Kidney epithelial cell (primary cell): Measurements from ENCODE around the gene CLSTN2. TPM values are rescaled to one million over a fixed set of nuclear protein-coding genes. Genes with fewer than 3 reads are reported as not detected.

Experiments
- DNase-seq: peaks from one replicate; pipeline ENCODE4 v3.0.0-alpha.2; 2010; ENCODE audit warnings: low read depth
- H3K27me3 ChIP-seq: 2 replicates; pipeline ENCODE4 v1.6.0; 2011; ENCODE audit warnings: low read length; ENCODE audit not compliant: control insufficient read depth, insufficient read depth
- H3K36me3 ChIP-seq: 2 replicates; pipeline ENCODE4 v1.5.1; 2011; ENCODE audit warnings: low read length; ENCODE audit not compliant: control insufficient read depth, insufficient read depth
- H3K4me3 ChIP-seq: 2 replicates; pipeline ENCODE4 v1.5.1; 2011; ENCODE audit warnings: low read depth, mild to moderate bottlenecking, control low read depth, low read length
- CTCF ChIP-seq: IDR thresholded peaks from 2 replicates; pipeline ENCODE4 v1.5.1; 2011; ENCODE audit warnings: mild to moderate bottlenecking, moderate library complexity, low read length, control low read depth, inconsistent platforms; ENCODE audit not compliant: insufficient read depth, poor library complexity, severe bottlenecking
- total RNA-seq: library from RNA; depleted of rRNA; stranded (reverse); fragments of >200 nt; gene quantifications from 2 replicates; pipeline ENCODE4 v1.2.3, GENCODE V29; 2015

CLSTN2 gene
- total RNA-seq, 1 donor from 2014 or later = 10.9 TPM

GRCh38 chr3:139894643-139894989, 40.4 kb upstream of the CLSTN2 start:
- DNase-seq = no peak
- no peak overlapping the region for H3K4me3 ChIP-seq
- no peaks in the 10 kb centered on the region for H3K27me3 ChIP-seq
- no peaks in the 10 kb centered on the region for H3K36me3 ChIP-seq
- TF ChIP-seq CTCF = no peak

DNA sequence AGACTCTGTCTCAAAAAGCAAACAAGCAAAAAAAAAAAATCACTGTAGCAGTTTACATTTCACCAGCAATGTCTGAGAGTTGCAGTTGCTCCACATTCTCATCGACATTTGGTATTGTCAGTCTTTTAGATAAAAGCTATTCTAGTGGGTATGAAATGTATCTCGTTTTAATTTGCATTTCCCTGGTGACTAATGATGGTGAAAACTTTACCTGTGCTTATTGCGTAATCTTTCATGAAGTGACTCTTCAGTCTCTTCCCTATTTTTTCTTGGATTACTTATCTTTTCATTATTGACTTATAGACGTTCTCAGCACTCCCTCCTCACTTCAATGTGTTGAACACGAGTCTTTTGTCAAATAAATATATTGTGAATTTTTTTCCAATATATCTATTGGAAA, 37.2 kb upstream of the CLSTN2 start:
- Histone ChIP-seq H3K27me3 (no peaks in the 10 kb centered on the region), H3K36me3 (no peaks in the 10 kb centered on the region), H3K4me3 (no peak overlapping the region)
- no peak for TF ChIP-seq CTCF
- DNase-seq = no peak

DNA sequence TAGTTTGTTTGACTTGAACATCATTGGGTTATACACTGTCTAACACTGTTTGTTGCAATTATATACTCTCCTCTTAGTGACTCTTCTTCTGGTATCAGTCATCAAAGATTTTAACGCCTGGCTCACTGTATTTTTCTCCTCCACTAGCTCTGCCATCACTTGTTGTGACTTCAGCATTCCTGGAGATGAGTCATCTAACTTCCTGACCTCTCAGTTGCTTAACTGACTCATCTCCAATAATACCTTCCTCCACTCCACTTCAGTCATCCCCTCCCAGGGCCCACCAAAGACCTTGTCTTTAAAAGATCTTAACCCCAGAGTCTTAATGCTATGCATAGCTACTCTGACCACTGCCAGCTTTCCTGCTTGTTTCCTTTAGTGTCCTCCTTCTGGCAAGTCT, 28.6 kb upstream of the CLSTN2 start:
- no peak for TF ChIP-seq CTCF
- Histone ChIP-seq H3K36me3 (no peaks in the 10 kb centered on the region), H3K4me3 (no peak overlapping the region), H3K27me3 (no peaks in the 10 kb centered on the region)
- peak; percentile 89 for DNase-seq

- Histone ChIP-seq H3K36me3 (no peaks in the 10 kb centered on the region), H3K27me3 (no peaks in the 10 kb centered on the region), H3K4me3 (no peak overlapping the region)
- no peak for TF ChIP-seq CTCF
- DNase-seq = no peak
Measured at GRCh38 chr3:139909811-139910210, 25.2 kb upstream of the CLSTN2 start.

DNA sequence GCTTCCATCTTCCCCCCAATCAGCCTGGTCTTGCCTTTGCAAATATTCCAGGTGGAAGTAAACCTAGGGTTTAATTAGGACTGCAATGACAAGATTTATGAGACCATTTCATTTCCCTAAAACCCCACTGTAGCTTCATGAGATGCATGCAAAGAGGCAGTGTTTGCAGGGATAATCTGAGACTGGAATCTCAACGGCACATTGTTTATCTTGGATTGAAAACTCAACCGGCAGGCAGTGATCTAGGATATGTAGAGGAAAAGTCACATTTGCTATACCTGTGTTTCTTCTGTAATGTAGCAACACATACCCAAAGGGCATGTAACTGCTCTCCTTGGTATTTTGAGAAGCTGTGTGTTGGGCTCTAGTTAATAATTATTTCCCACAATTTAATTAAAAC, 18.7 kb upstream of the CLSTN2 start:
- no peak for DNase-seq
- H3K36me3 ChIP-seq = no peaks in the 10 kb centered on the region
- H3K27me3 ChIP-seq = no peaks in the 10 kb centered on the region
- TF ChIP-seq CTCF = no peak
- H3K4me3 ChIP-seq = no peak overlapping the region

DNA sequence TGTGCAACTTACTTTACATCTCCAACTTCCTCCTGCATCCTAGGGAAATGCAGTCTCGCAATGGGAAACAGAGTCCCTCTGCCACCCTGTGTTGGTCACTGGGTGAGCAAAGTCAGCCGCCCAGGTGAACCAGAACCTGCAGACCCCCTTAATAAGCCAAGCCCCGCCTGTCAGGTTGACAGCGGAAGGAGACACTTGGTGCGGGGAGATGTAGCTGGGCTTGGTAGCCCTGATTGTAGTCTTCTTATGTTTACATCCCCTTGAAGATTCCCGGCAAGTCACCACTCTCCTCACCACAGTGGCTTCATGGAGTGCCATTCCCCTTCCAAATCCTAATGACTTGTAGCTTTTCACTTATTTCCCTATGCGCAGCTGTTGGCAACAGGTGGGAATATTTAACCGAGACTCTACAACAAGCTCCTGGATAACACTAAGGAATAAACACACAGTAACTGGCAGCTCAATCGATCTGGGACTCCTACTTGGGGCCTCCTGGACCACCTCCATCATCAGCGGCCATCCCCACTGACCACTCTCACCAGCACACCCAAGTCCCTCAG, 17.7 kb upstream of the CLSTN2 start:
- Histone ChIP-seq H3K36me3 (no peaks in the 10 kb centered on the region), H3K4me3 (no peak overlapping the region), H3K27me3 (no peaks in the 10 kb centered on the region)
- DNase-seq = no peak
- no peak for TF ChIP-seq CTCF
